Ishikawa (cell line): ENCODE measurements around the gene SLC15A3.

ENCODE experiments used
- EGR1 ChIP-seq: IDR thresholded peaks from 2 replicates; pipeline ENCODE4 v1.6.1; 2012
- EP300 ChIP-seq: IDR thresholded peaks from 2 replicates; pipeline ENCODE4 v1.6.1; 2012; ENCODE audit warnings: borderline replicate concordance
- FOXM1 ChIP-seq: IDR thresholded peaks from 2 replicates; pipeline ENCODE4 v1.6.1; 2012; ENCODE audit warnings: low read depth, borderline replicate concordance
- TAF1 ChIP-seq: IDR thresholded peaks from 2 replicates; pipeline ENCODE4 v1.6.1; 2012; ENCODE audit warnings: low read depth, mild to moderate bottlenecking
- TEAD4 ChIP-seq: IDR thresholded peaks from 2 replicates; pipeline ENCODE4 v1.6.1; 2012
- YY1 ChIP-seq: IDR thresholded peaks from 2 replicates; pipeline ENCODE4 v1.6.1; 2012; ENCODE audit warnings: low read depth
- ZBTB7A ChIP-seq: IDR thresholded peaks from 2 replicates; pipeline ENCODE4 v1.6.1; 2012; ENCODE audit warnings: low read depth
- TF ChIP-seq, protein P1 (sequence below): IDR thresholded peaks from 2 replicates; pipeline ENCODE4 v1.6.1; 2012
- TF ChIP-seq, protein P2 (sequence below): IDR thresholded peaks from 2 replicates; pipeline ENCODE4 v1.6.1; 2012

DNA sequence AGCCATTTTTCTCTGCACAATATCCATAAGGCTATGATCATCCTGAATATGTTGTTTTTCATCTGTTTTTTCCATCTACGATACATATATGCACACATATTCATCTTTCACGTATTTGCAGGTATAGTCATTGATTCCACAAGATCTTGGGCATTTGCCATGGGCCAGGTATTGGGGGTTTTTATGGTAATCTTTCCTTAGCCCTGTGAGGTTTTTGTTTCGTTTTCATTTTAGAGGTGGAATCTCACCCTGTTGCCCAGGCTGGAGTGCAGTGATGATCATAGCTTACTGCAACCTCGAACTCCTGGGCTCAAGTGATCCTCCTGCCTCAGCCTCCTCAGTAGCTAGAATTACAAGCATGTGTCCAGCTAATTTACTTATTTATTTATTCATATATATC, 39.5 kb upstream of the SLC15A3 start:
- TF ChIP-seq EGR1 (no peak), ZBTB7A (no peak), TEAD4 (no peak), EP300 (no peak), FOXM1 (no peak), YY1 (no peak), TAF1 (no peak)
- TF ChIP-seq, protein P1, sequence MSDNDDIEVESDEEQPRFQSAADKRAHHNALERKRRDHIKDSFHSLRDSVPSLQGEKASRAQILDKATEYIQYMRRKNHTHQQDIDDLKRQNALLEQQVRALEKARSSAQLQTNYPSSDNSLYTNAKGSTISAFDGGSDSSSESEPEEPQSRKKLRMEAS = no peak
- TF ChIP-seq, protein P2, sequence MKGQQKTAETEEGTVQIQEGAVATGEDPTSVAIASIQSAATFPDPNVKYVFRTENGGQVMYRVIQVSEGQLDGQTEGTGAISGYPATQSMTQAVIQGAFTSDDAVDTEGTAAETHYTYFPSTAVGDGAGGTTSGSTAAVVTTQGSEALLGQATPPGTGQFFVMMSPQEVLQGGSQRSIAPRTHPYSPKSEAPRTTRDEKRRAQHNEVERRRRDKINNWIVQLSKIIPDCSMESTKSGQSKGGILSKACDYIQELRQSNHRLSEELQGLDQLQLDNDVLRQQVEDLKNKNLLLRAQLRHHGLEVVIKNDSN = no peak
